Stomach (tissue), 4 donors: Measurements from ENCODE around the gene IL17REL.

Source experiments
- CTCF ChIP-seq, 7 experiments: fragments of 450-650 bp in 4 of 7; fragments of 200-600 bp in 3 of 7; sonication (generic) in 3 of 7; IDR thresholded peaks; one replicate each; pipeline ENCODE4 v1.5.1; 2016 to 2019; ENCODE audit warnings: antibody characterized with exemption in 7 of 7, control low read depth in 2 of 7, mild to moderate bottlenecking in 1 of 7
- POLR2AphosphoS5 ChIP-seq, 3 donors: sonication (generic); formaldehyde crosslinking; IDR thresholded peaks; one replicate each; pipeline ENCODE4 v1.6.1; 2016; ENCODE audit warnings: antibody characterized with exemption in 3 of 3

DNA sequence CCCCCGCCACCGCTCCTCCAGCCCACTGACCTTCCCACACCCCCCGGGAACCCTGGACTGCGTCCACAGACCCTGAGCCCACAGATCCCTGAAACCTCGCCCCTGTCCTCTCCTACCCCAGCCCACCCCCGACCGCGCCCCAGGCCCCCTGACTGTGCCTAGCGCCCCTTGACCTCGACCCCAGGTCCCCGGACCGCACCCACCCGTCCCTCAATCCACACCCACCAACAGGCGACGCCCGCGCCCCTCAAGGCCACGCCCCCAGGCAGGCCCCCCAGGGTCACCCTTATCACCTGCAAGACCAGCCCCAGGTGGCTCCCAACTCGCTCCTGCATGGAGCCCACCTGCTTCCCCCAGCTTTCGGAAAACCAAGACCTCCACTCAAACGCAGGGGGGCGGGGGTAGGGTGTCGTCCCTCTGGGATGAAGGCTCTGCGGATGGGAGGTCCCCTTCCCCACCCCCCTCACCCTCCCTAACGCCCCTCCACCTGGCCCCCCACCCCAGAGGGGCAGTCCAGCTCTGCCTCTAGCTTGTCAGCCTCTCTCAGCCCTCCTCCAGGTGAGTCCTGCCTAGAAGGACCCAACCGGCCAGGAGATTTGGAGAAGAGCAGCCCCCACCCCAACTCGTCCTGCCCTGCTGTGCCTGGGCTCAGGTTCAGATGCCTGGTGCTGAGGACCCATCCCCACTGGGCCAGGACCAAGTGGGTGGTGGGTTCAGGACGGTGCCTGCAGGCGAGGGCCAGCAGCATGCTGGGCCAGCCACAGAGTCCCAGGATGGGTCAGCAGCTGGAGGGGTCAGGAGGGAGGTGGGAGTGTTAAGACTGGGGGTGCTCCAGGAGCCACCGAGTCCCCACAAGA, 3.1 kb upstream of the IL17REL start:
- no peak for TF ChIP-seq POLR2AphosphoS5 (IDR thresholded peaks at IDR 0.05)
- no peak for TF ChIP-seq CTCF (IDR thresholded peaks at IDR 0.05)
